Endothelial cell of umbilical vein (primary cell): ENCODE results near the gene FLNB. TPM values are rescaled to one million over a fixed set of nuclear protein-coding genes. Genes with fewer than 3 reads are reported as not detected.

Source experiments
- BruUV-seq: library from RNA; stranded (reverse); fragments of 400-500 nt; replicated peaks from 2 replicates; lab custom pipeline; 2021; lab: Mats Ljungman, UMichigan
- CTCF ChIA-PET: fragments of 300-600, 350-600 bp; sonication (Branson Sonifier 250); formaldehyde crosslinking; loops from one replicate; lab custom pipeline; 2021; ENCODE audit warnings: antibody characterized with exemption, inconsistent platforms; lab: Charles Lee
- POLR2A ChIA-PET: fragments of 300-600, 350-600 bp; sonication (Branson Sonifier 250); formaldehyde crosslinking; loops from one replicate; lab custom pipeline; 2021; ENCODE audit warnings: antibody characterized with exemption, inconsistent platforms; lab: Charles Lee
- DNase-seq: peaks from one replicate; pipeline ENCODE4 v3.0.0-alpha.2; 2011; ENCODE audit warnings: low read depth, low spot score
- FAIRE-seq: peaks from 2 replicates; lab custom pipeline; 2011; peaks lifted over from hg19 to GRCh38; lab: Jason Lieb, UNC
- H2AFZ ChIP-seq: 2 replicates; pipeline ENCODE4 v1.6.0; 2012; ENCODE audit warnings: low read depth, low read length, control low read depth, inconsistent platforms
- H3K27ac ChIP-seq: 2 replicates; pipeline ENCODE4 v1.5.1; 2011; ENCODE audit warnings: low read depth, mild to moderate bottlenecking, control low read depth, low read length, moderate library complexity; ENCODE audit not compliant: insufficient read depth
- H3K27me3 ChIP-seq, 2 experiments: 2 replicates each; pipeline versions ENCODE4 v1.6.0 to v1.6.1; 2011; ENCODE audit warnings: low read length in 2 of 2, mixed read lengths in 1 of 2; ENCODE audit not compliant: control insufficient read depth in 2 of 2, insufficient read depth in 2 of 2
- H3K36me3 ChIP-seq, 2 experiments: 2 replicates in 1 of 2; 3 replicates in 1 of 2; pipeline ENCODE4 v1.5.1; 2011; ENCODE audit warnings: low read length in 2 of 2, mild to moderate bottlenecking in 1 of 2, moderate library complexity in 1 of 2; ENCODE audit not compliant: control insufficient read depth in 2 of 2, insufficient read depth in 2 of 2; ENCODE audit errors: extremely low read depth in 1 of 2
- H3K4me1 ChIP-seq: 3 replicates; pipeline ENCODE4 v1.5.1; 2011; ENCODE audit warnings: mild to moderate bottlenecking, low read length; ENCODE audit not compliant: control insufficient read depth, insufficient read depth; ENCODE audit errors: extremely low read depth
- H3K4me2 ChIP-seq: 2 replicates; pipeline ENCODE4 v1.6.1; 2011; ENCODE audit warnings: low read length, control low read depth, mixed read lengths; ENCODE audit not compliant: insufficient read depth
- H3K4me3 ChIP-seq, 3 experiments: fragments of 200-600 bp in 1 of 3; sonication (generic), shearing (Covaris generic) in 1 of 3; replicated peaks in 1 of 3; 2 replicates each; pipeline ENCODE4 v1.5.1; 2011 to 2016; ENCODE audit warnings: control low read depth in 3 of 3, low read length in 3 of 3, mild to moderate bottlenecking in 2 of 3, inconsistent platforms in 1 of 3, low read depth in 1 of 3, moderate library complexity in 1 of 3; ENCODE audit not compliant: insufficient read depth in 1 of 3
- H3K79me2 ChIP-seq: 2 replicates; pipeline ENCODE4 v1.6.0; 2012; ENCODE audit warnings: low read length, inconsistent platforms; ENCODE audit not compliant: control insufficient read depth, insufficient read depth
- H3K9ac ChIP-seq: replicated peaks from 2 replicates; pipeline ENCODE3; 2011; ENCODE audit warnings: low read length, control low read depth; ENCODE audit not compliant: insufficient read depth; ENCODE audit errors: extremely low read depth
- H3K9me1 ChIP-seq: replicated peaks from 3 replicates; pipeline ENCODE4 v1.6.0; 2011; ENCODE audit warnings: mild to moderate bottlenecking, low read length; ENCODE audit not compliant: control insufficient read depth, insufficient read depth; ENCODE audit errors: extremely low read depth
- H3K9me3 ChIP-seq: replicated peaks from 2 replicates; pipeline ENCODE4 v1.5.1; 2012; ENCODE audit warnings: low read length, inconsistent platforms; ENCODE audit not compliant: control insufficient read depth, insufficient read depth
- H4K20me1 ChIP-seq: replicated peaks from 2 replicates; pipeline ENCODE3; 2011; ENCODE audit warnings: mild to moderate bottlenecking, low read length; ENCODE audit not compliant: control insufficient read depth, insufficient read depth; ENCODE audit errors: extremely low read depth
- CTCF ChIP-seq, 2 donors: IDR thresholded peaks; 1 replicate in 1 of 2; 2 replicates in 1 of 2; pipeline ENCODE4 v1.5.1; 2011; ENCODE audit warnings: low read length in 2 of 2, mild to moderate bottlenecking in 2 of 2, moderate library complexity in 2 of 2, control low read depth in 1 of 2, inconsistent platforms in 1 of 2, low read depth in 1 of 2; ENCODE audit not compliant: insufficient read depth in 1 of 2; ENCODE audit errors: extremely low read depth in 1 of 2
- EZH2 ChIP-seq: IDR thresholded peaks from 2 replicates; pipeline ENCODE4 v1.6.1; 2012; ENCODE audit warnings: borderline replicate concordance, low read depth, mild to moderate bottlenecking, moderate library complexity, low read length, inconsistent platforms; ENCODE audit not compliant: severe bottlenecking
- FOS ChIP-seq: IDR thresholded peaks from 2 replicates; pipeline ENCODE4 v1.6.1; 2011; ENCODE audit warnings: mild to moderate bottlenecking, low read length, moderate library complexity, borderline replicate concordance; ENCODE audit not compliant: insufficient read depth
- GATA2 ChIP-seq: IDR thresholded peaks from 2 replicates; pipeline ENCODE4 v1.7.0; 2011; ENCODE audit warnings: low read depth, mild to moderate bottlenecking, moderate library complexity, mixed read lengths, low read length; ENCODE audit not compliant: insufficient read length, insufficient read depth
- JUN ChIP-seq: IDR thresholded peaks from 2 replicates; pipeline ENCODE4 v1.6.1; 2011; ENCODE audit warnings: borderline replicate concordance, low read depth; ENCODE audit not compliant: insufficient read length, insufficient read depth
- MAX ChIP-seq: IDR thresholded peaks from 2 replicates; pipeline ENCODE4 v1.6.1; 2011; ENCODE audit not compliant: insufficient read depth, insufficient read length
- MYC ChIP-seq: IDR thresholded peaks from one replicate; pipeline ENCODE4 v1.6.1; 2011; ENCODE audit warnings: mild to moderate bottlenecking, low read depth, low read length
- POLR2A ChIP-seq: IDR thresholded peaks from 2 replicates; pipeline ENCODE4 v1.6.1; 2012; ENCODE audit warnings: low read depth, mild to moderate bottlenecking, control low read depth, low read length
- POLR2AphosphoS5 ChIP-seq: IDR thresholded peaks from 2 replicates; pipeline ENCODE4 v1.6.1; 2012; ENCODE audit warnings: low read depth, mild to moderate bottlenecking, control low read depth, low read length, moderate library complexity; ENCODE audit not compliant: insufficient read depth
- dilution Hi-C: fragments of 300-500 bp; cut with MboI; formaldehyde crosslinking; loops from one replicate; pipeline ENCODE4 v1.15.0; 2019; ENCODE audit warnings: low sequenced_read_pairs; ENCODE audit not compliant: extremely low pct_ligation_motif_present
- intact Hi-C: fragments of 100-400 bp; cut with micrococcal nuclease; formaldehyde crosslinking; loops from one replicate; pipeline ENCODE4 v1.10.0; 2022
- polyA plus RNA-seq, 4 experiments: library from polyadenylated mRNA; depleted of rRNA in 3 of 4; stranded (reverse) in 3 of 4; unstranded in 1 of 4; fragments of >200 nt; gene quantifications; 2 replicates each; pipeline versions ENCODE4 v1.2.1 to v1.2.3, GENCODE V29; 2011 to 2012; ENCODE audit warnings: missing spikeins in 1 of 4
- total RNA-seq: library from RNA; stranded (reverse); gene quantifications from 2 replicates; pipeline ENCODE4 v1.2.3, GENCODE V29; 2021

Gene FLNB
- total and polyA plus RNA-seq, 2 donors (not counting 3 experiments of a cell fraction or from before 2014, with no cell fraction given): 479 to 670 TPM

- Histone ChIP-seq H3K79me2 (no peaks in the 10 kb centered on the region), H3K36me3 (no peaks in the 10 kb centered on the region), H3K9ac (no peak overlapping the region), H3K4me1 (peaks cover 27% of the 10 kb centered on the region), H3K27ac (no peak overlapping the region), H4K20me1 (no peaks in the 10 kb centered on the region), H3K27me3 (no peaks in the 10 kb centered on the region), H3K9me3 (no peaks in the 10 kb centered on the region), H3K4me3 (no peak overlapping the region), H2AFZ (peak overlapping the region; percentile 84), H3K9me1 (no peaks in the 10 kb centered on the region), H3K4me2 (no peak overlapping the region)
- intact Hi-C loops: no loop called here
- dilution Hi-C loops: no loop called here
- no TSS peak for BruUV-seq
- CTCF ChIA-PET: interaction anchor here (1.0 to 1.3 kb wide), 2 partner anchors 8 to 46 kb away, joined by 3 read pairs; no protein-coding TSS in a partner anchor
- TF ChIP-seq MAX (no peak), MYC (no peak), GATA2 (no peak), FOS (no peak), CTCF (IDR thresholded peaks at IDR 0.05; ENCODE audit: extremely low read depth in 1 of 2, insufficient read depth in 1 of 2, low read depth in 1 of 2, low read length in 2 of 2) (no peak), EZH2 (no peak), POLR2AphosphoS5 (no peak), POLR2A (no peak), JUN (no peak)
- POLR2A ChIA-PET: no interaction called here
- FAIRE-seq (no peak), DNase-seq (peak; percentile 48)
Measured at GRCh38 chr3:57958642-57959422, 49.4 kb upstream of the FLNB start.
